Thyroid gland (tissue), 4 donors: ENCODE measurements around the gene PAK6. TPM values are rescaled to one million over a fixed set of nuclear protein-coding genes. Genes with fewer than 3 reads are reported as not detected.
A peak's percentile ranks its signal among the peaks of the same experiment; 100 is the strongest.

Source experiments
- DNase-seq, 2 donors: peaks; one replicate each; pipeline ENCODE4 v3.0.0-alpha.2; 2019
- H3K27ac ChIP-seq, 3 donors: fragments of 200-600 bp; sonication (generic); 1 replicate in 2 of 3; 2 replicates in 1 of 3; pipeline ENCODE4 v1.5.1; 2016 to 2019; ENCODE audit warnings: mild to moderate bottlenecking in 1 of 3, moderate library complexity in 1 of 3
- H3K27me3 ChIP-seq: fragments of 200-600 bp; sonication (generic); one replicate; pipeline ENCODE4 v1.5.1; 2019
- H3K36me3 ChIP-seq, 2 donors: fragments of 200-600 bp; sonication (generic); one replicate each; pipeline ENCODE4 v1.5.1; 2016 to 2019
- H3K4me1 ChIP-seq, 2 donors: fragments of 200-600 bp; sonication (generic); one replicate each; pipeline ENCODE4 v1.5.1; 2017 to 2019
- H3K4me3 ChIP-seq, 3 donors: fragments of 200-600 bp; sonication (generic); replicated peaks in 1 of 3; 1 replicate in 2 of 3; 2 replicates in 1 of 3; pipeline ENCODE4 v1.5.1; 2016; ENCODE audit warnings: mild to moderate bottlenecking in 1 of 3
- H3K9me3 ChIP-seq: fragments of 200-600 bp; sonication (generic); one replicate; pipeline ENCODE4 v1.5.1; 2017
- POLR2A ChIP-seq, 2 donors: fragments of 450-650 bp; IDR thresholded peaks; one replicate each; pipeline ENCODE4 v1.6.1; 2017; ENCODE audit warnings: antibody characterized with exemption in 2 of 2, mild to moderate bottlenecking in 2 of 2, moderate library complexity in 1 of 2
- WGBS, 2 donors: methylation state at CpG; one replicate each; pipeline ENCODE4 v1.1.5; 2017; 5-methylcytosine and 5-hydroxymethylcytosine counted together
- intact Hi-C: fragments of 100-400 bp; cut with DNase I; formaldehyde crosslinking; loops from one replicate; pipeline ENCODE4 v1.15.1; 2023
- total RNA-seq, 4 donors: library from RNA; depleted of rRNA; stranded (reverse); fragments of >200 nt; gene quantifications; one replicate each; pipeline ENCODE4 v1.2.3, GENCODE V29; 2016
- TF ChIP-seq, protein P1 (sequence below), 6 experiments: fragments of 200-600 bp in 3 of 6; fragments of 450-650 bp in 3 of 6; sonication (generic) in 3 of 6; IDR thresholded peaks; one replicate each; pipeline ENCODE4 v1.5.1; 2016 to 2019; ENCODE audit warnings: antibody characterized with exemption in 6 of 6, mild to moderate bottlenecking in 2 of 6, inconsistent platforms in 1 of 6, moderate library complexity in 1 of 6

PAK6 gene
- total RNA-seq, 4 donors from 2014 or later = 33.9 to 63.4 (median 43.9) TPM

GRCh38 chr15:40279437-40280141, 40.7 kb downstream of the PAK6 start:
- intact Hi-C loops = loop anchor here (5.0 kb wide), 2 partner anchors 78 to 143 kb away; partner anchors contain the start of gene DISP2
- peak; percentile 68 to 77 for DNase-seq
- no peak overlapping the region for H3K27ac ChIP-seq
- no peak for TF ChIP-seq POLR2A (IDR thresholded peaks at IDR 0.05)
- TF ChIP-seq, protein P1, sequence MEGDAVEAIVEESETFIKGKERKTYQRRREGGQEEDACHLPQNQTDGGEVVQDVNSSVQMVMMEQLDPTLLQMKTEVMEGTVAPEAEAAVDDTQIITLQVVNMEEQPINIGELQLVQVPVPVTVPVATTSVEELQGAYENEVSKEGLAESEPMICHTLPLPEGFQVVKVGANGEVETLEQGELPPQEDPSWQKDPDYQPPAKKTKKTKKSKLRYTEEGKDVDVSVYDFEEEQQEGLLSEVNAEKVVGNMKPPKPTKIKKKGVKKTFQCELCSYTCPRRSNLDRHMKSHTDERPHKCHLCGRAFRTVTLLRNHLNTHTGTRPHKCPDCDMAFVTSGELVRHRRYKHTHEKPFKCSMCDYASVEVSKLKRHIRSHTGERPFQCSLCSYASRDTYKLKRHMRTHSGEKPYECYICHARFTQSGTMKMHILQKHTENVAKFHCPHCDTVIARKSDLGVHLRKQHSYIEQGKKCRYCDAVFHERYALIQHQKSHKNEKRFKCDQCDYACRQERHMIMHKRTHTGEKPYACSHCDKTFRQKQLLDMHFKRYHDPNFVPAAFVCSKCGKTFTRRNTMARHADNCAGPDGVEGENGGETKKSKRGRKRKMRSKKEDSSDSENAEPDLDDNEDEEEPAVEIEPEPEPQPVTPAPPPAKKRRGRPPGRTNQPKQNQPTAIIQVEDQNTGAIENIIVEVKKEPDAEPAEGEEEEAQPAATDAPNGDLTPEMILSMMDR (IDR thresholded peaks at IDR 0.05) = peak; percentile 89 to 98 (median 94)
- H3K4me1 ChIP-seq = peaks cover 21 to 49% of the 10 kb centered on the region in 2 donors
- peaks cover 15% of the 10 kb centered on the region for H3K27me3 ChIP-seq
- no peaks in the 10 kb centered on the region for H3K9me3 ChIP-seq
- no peaks in the 10 kb centered on the region for H3K36me3 ChIP-seq
- no peak overlapping the region for H3K4me3 ChIP-seq
- WGBS, 2 donors = 4 to 16% methylated on average over 13 to 25 of the region's 40 CpGs

GRCh38 chr15:40280260-40281056, 41.6 kb downstream of the PAK6 start:
- no peak for TF ChIP-seq POLR2A (IDR thresholded peaks at IDR 0.05)
- TF ChIP-seq, protein P1 (IDR thresholded peaks at IDR 0.05) = no peak
- Histone ChIP-seq H3K4me3 (no peak overlapping the region), H3K27me3 (peaks cover 15% of the 10 kb centered on the region), H3K36me3 (no peaks in the 10 kb centered on the region), H3K4me1 (peaks cover 21 to 49% of the 10 kb centered on the region in 2 donors), H3K9me3 (no peaks in the 10 kb centered on the region), H3K27ac (no peak overlapping the region)
- no peak for DNase-seq
- intact Hi-C loops = loop anchor here (5.0 kb wide), 2 partner anchors 77 to 142 kb away; partner anchors contain the start of gene DISP2
- 48 to 50% methylated on average over 30 of the region's 30 CpGs for WGBS, 2 donors

DNA sequence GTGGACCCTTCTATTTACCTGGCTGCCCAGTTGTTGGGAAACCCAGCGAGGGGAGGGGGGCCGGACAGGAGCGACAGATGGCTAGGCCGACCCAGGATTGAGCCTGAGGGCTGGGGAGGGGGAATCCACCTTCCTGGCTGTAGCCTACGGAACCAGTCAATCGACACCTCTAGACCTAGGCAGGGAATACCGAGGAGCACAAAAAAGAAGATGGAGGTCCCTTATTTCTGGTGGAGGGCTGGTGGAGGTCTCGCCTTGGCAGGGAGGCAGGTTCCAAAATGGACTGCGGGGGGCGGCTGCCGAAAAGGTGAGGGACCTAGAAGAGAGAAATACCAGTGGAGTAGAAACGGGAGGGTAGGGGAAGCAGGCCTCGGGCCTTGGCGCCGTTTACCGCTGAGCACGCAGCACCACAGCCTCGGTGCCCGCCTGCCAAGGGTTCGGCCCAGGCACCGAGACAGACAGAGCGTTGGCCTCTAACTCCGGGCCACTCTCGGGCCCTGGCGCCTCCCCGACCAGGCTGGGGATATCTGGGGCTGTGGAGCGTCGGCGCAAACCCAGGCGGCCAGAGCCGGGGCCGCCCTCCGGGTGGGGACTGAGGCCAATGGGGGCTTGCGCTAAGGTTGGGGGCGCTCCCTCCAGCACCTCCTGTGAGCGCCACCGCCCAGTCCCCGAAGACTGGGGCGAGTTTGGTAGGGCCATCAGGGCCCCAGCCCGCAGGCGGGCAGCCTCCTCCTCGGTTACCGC, 42.4 kb downstream of the PAK6 start:
- H3K27me3 ChIP-seq = peaks cover 15% of the 10 kb centered on the region
- intact Hi-C loops = loop anchor here (5.0 kb wide), 2 partner anchors 76 to 141 kb away; partner anchors contain the start of gene DISP2
- no peaks in the 10 kb centered on the region for H3K36me3 ChIP-seq
- H3K27ac ChIP-seq = no peak overlapping the region
- 62 to 70% methylated on average over 21 to 26 of the region's 43 CpGs for WGBS, 2 donors
- H3K4me3 ChIP-seq = peak overlapping the region in 1 of 3 donors; percentile 29
- TF ChIP-seq, protein P1 (IDR thresholded peaks at IDR 0.05) = no peak
- no peak for TF ChIP-seq POLR2A (IDR thresholded peaks at IDR 0.05)
- peaks cover 21 to 49% of the 10 kb centered on the region in 2 donors for H3K4me1 ChIP-seq
- DNase-seq = no peak
- no peaks in the 10 kb centered on the region for H3K9me3 ChIP-seq

DNA sequence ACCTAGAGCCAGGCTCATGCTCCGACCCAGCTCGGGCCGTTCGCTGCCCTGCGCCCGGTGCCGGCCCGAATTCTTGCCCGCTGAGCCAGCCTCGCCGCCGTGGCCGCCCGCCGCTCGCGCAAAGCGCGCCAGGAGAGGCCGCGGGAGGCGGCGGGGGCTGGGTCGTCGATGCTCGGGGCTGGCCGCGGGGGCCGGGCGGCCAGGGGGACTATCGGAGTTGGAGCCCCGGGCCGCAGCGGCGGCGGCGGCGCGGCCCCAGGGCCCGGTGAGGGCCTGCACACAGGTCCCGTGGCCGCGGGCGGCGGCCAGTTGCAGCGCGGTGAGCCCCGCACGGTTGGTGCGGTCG, 42.9 kb downstream of the PAK6 start:
- Histone ChIP-seq H3K9me3 (no peaks in the 10 kb centered on the region), H3K36me3 (no peaks in the 10 kb centered on the region), H3K4me1 (peaks cover 21 to 49% of the 10 kb centered on the region in 2 donors), H3K27ac (no peak overlapping the region), H3K4me3 (peak overlapping the region in 1 of 3 donors; percentile 29), H3K27me3 (peaks cover 15% of the 10 kb centered on the region)
- no peak for DNase-seq
- intact Hi-C loops = loop anchor here (5.0 kb wide), 2 partner anchors 76 to 141 kb away; partner anchors contain the start of gene DISP2
- TF ChIP-seq, protein P1 (IDR thresholded peaks at IDR 0.05) = no peak
- TF ChIP-seq POLR2A (IDR thresholded peaks at IDR 0.05) = no peak
- WGBS, 2 donors = 0% methylated on average over 3 of the region's 51 CpGs; no CpG with 5 or more reads in 1 of the 2 donors
